ENCODE data around the gene ACAP3. TPM values are rescaled to one million over a fixed set of nuclear protein-coding genes. Genes with fewer than 3 reads are reported as not detected.
A peak's percentile ranks its signal among the peaks of the same experiment; 100 is the strongest.

Gene ACAP3
- total and polyA plus RNA-seq, 2 experiments from 2014 or later = 8.1 to 31.9 TPM

DNA sequence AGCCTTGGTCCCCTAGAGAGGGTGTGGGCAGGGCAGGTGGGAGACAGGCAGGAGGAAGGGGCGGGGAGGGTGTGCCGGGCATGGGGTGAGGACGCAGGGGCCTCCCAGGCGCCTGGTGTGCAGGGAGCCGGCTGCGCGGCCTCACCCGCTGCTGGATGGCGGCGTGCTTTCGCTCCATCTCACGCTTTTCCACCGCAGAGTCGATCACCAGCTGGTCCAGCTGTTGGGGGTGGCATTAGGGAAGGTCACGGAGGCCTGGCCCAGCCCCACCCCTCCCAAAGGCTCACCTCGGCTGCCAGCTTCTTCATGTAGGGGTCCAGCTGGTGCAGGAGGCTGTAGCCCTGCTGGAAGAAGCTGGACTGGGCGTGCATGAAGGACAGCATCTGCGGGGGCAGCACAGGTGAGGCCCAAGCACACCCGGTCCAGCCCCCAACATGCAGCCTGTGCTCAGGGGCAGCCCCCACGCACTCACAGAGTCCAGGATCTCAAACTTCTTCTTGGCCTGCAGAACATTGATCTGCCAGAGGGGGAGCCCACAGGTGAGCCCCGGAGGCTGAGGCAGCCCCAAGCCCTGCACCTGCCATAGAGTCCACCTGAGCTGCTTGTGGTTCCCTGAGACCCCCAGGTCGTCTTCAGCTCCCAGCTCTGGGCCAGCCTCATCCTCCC lies 7.9 kb downstream of the ACAP3 start (continued):
- TF ChIP-seq, protein P1, sequence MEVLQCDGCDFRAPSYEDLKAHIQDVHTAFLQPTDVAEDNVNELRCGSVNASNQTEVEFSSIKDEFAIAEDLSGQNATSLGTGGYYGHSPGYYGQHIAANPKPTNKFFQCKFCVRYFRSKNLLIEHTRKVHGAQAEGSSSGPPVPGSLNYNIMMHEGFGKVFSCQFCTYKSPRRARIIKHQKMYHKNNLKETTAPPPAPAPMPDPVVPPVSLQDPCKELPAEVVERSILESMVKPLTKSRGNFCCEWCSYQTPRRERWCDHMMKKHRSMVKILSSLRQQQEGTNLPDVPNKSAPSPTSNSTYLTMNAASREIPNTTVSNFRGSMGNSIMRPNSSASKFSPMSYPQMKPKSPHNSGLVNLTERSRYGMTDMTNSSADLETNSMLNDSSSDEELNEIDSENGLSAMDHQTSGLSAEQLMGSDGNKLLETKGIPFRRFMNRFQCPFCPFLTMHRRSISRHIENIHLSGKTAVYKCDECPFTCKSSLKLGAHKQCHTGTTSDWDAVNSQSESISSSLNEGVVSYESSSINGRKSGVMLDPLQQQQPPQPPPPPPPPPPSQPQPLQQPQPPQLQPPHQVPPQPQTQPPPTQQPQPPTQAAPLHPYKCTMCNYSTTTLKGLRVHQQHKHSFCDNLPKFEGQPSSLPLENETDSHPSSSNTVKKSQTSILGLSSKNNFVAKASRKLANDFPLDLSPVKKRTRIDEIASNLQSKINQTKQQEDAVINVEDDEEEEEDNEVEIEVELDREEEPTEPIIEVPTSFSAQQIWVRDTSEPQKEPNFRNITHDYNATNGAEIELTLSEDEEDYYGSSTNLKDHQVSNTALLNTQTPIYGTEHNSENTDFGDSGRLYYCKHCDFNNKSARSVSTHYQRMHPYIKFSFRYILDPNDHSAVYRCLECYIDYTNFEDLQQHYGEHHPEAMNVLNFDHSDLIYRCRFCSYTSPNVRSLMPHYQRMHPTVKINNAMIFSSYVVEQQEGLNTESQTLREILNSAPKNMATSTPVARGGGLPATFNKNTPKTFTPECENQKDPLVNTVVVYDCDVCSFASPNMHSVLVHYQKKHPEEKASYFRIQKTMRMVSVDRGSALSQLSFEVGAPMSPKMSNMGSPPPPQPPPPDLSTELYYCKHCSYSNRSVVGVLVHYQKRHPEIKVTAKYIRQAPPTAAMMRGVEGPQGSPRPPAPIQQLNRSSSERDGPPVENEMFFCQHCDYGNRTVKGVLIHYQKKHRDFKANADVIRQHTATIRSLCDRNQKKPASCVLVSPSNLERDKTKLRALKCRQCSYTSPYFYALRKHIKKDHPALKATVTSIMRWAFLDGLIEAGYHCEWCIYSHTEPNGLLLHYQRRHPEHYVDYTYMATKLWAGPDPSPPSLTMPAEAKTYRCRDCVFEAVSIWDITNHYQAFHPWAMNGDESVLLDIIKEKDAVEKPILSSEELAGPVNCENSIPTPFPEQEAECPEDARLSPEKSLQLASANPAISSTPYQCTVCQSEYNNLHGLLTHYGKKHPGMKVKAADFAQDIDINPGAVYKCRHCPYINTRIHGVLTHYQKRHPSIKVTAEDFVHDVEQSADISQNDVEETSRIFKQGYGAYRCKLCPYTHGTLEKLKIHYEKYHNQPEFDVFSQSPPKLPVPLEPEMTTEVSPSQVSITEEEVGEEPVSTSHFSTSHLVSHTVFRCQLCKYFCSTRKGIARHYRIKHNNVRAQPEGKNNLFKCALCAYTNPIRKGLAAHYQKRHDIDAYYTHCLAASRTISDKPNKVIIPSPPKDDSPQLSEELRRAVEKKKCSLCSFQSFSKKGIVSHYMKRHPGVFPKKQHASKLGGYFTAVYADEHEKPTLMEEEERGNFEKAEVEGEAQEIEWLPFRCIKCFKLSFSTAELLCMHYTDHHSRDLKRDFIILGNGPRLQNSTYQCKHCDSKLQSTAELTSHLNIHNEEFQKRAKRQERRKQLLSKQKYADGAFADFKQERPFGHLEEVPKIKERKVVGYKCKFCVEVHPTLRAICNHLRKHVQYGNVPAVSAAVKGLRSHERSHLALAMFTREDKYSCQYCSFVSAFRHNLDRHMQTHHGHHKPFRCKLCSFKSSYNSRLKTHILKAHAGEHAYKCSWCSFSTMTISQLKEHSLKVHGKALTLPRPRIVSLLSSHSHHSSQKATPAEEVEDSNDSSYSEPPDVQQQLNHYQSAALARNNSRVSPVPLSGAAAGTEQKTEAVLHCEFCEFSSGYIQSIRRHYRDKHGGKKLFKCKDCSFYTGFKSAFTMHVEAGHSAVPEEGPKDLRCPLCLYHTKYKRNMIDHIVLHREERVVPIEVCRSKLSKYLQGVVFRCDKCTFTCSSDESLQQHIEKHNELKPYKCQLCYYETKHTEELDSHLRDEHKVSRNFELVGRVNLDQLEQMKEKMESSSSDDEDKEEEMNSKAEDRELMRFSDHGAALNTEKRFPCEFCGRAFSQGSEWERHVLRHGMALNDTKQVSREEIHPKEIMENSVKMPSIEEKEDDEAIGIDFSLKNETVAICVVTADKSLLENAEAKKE (CRISPR knock-in tag; IDR thresholded peaks at IDR 0.05) = no peak

DNA sequence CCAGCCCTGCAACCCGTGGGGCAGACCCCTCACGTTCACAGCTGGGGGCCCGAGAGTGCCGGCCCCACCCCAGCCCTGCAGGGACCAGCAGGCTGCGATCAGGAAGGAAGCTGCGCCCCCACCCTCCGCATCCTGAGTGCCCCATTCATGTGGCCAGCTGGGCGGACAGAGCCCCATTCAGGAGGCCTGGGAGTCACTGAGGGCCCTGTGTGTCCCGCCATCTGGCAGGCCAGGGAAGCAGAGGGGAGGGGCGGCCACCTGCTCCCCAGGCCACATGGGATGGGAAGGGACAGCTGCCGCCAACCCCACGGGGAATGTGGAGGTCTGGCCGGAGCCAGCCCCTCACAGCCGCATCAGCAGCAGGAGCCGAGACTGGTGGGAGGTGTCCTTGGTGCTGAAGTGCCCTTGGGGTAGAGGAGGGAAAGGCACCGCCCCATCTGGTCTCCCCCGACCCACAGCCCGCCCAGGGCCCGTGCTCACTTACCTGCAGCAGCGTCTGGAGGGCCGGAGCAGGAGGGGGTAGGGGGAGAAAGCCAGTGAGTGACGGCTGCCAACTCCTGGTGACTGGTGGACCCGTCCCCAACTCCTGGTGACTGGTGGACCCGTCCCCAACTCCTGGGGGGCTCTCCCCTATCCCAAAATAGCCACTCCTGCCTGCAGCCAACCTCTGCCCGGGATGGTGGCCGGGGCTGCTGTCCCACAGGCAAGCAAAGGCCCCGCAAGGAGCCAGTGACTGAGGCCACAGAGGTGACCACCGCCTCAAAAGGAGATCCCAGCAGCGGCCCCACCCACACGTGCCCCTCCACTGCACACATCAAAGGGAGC lies 8.7 kb downstream of the ACAP3 start:
- peak; percentile 94 for DNase-seq (ENCODE audit: low spot score)
- Mint-ChIP-seq H3K9me3 (no peaks in the 10 kb centered on the region), H3K36me3 (ENCODE audit: low read depth) (no peaks in the 10 kb centered on the region), H3K4me1 (no peaks in the 10 kb centered on the region), H3K4me3 (no peak overlapping the region), H3K27ac (no peak overlapping the region), H3K27me3 (ENCODE audit: insufficient read depth, low read depth, poor library complexity) (no peaks in the 10 kb centered on the region)
- no peaks in the 10 kb centered on the region for H3K79me2 ChIP-seq (replicated peaks; ENCODE audit: insufficient read depth)
- TF ChIP-seq, protein P2, sequence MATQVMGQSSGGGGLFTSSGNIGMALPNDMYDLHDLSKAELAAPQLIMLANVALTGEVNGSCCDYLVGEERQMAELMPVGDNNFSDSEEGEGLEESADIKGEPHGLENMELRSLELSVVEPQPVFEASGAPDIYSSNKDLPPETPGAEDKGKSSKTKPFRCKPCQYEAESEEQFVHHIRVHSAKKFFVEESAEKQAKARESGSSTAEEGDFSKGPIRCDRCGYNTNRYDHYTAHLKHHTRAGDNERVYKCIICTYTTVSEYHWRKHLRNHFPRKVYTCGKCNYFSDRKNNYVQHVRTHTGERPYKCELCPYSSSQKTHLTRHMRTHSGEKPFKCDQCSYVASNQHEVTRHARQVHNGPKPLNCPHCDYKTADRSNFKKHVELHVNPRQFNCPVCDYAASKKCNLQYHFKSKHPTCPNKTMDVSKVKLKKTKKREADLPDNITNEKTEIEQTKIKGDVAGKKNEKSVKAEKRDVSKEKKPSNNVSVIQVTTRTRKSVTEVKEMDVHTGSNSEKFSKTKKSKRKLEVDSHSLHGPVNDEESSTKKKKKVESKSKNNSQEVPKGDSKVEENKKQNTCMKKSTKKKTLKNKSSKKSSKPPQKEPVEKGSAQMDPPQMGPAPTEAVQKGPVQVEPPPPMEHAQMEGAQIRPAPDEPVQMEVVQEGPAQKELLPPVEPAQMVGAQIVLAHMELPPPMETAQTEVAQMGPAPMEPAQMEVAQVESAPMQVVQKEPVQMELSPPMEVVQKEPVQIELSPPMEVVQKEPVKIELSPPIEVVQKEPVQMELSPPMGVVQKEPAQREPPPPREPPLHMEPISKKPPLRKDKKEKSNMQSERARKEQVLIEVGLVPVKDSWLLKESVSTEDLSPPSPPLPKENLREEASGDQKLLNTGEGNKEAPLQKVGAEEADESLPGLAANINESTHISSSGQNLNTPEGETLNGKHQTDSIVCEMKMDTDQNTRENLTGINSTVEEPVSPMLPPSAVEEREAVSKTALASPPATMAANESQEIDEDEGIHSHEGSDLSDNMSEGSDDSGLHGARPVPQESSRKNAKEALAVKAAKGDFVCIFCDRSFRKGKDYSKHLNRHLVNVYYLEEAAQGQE (IDR thresholded peaks at IDR 0.05; ENCODE audit: unreplicated experiment) = peak; percentile 92
- TF ChIP-seq EZH2phosphoT487 (IDR thresholded peaks at IDR 0.05; ENCODE audit: unreplicated experiment) (no peak), CREB1 (CRISPR knock-in tag; IDR thresholded peaks at IDR 0.05; ENCODE audit: low read depth) (no peak), EZH2 (IDR thresholded peaks at IDR 0.05; ENCODE audit: low read depth, unreplicated experiment) (no peak)
- H3K4me1 ChIP-seq (ENCODE audit: insufficient read depth) = no peaks in the 10 kb centered on the region
- no peaks in the 10 kb centered on the region for H4K20me1 ChIP-seq (replicated peaks; ENCODE audit: insufficient read depth)
- no peaks in the 10 kb centered on the region for H3K27me3 ChIP-seq (ENCODE audit: insufficient read depth)
- H3F3A ChIP-seq (replicated peaks; ENCODE audit: low read depth) = 0 out of 2 replicates have a peak, but pooled peaks cover 4% of the 10 kb centered on the region
- H3K4me2 ChIP-seq = no peak overlapping the region
- ATAC-seq = peak; percentile 75
- no peaks in the 10 kb centered on the region for H3K9me2 ChIP-seq (ENCODE audit: insufficient read depth)
- no peaks in the 10 kb centered on the region for H3K36me3 ChIP-seq (ENCODE audit: insufficient read depth)
- H3K27ac ChIP-seq (ENCODE audit: low read depth) = no peak overlapping the region
- H3K4me3 ChIP-seq = no peak overlapping the region
- no peak overlapping the region for H2AFZ ChIP-seq

Measured in GM23338 (cell line).